H1 (cell line): Measurements from ENCODE around the gene CAPN8.

Experiments
- ASH2L ChIP-seq: fragments of 200-600, 300-600 bp; sonication (generic); IDR thresholded peaks from one replicate; pipeline ENCODE4 v1.7.1; 2017; ENCODE audit warnings: low read length
- ATF2 ChIP-seq: IDR thresholded peaks from 2 replicates; pipeline ENCODE4 v1.6.1; 2012; ENCODE audit warnings: low read length, inconsistent platforms
- BRCA1 ChIP-seq: IDR thresholded peaks from 2 replicates; pipeline ENCODE4 v1.6.1; 2012; ENCODE audit warnings: low read depth, low read length, improper control_type of control experiment
- CHD1 ChIP-seq: IDR thresholded peaks from 2 replicates; pipeline ENCODE4 v1.6.1; 2012; ENCODE audit warnings: low read depth, low read length, improper control_type of control experiment
- CREB1 ChIP-seq: IDR thresholded peaks from 2 replicates; pipeline ENCODE4 v1.6.1; 2012; ENCODE audit warnings: inconsistent platforms
- CTCF ChIP-seq, 3 experiments: IDR thresholded peaks; 1 replicate in 2 of 3; 2 replicates in 1 of 3; pipeline versions ENCODE4 v1.5.1 to v1.6.1; 2011; ENCODE audit warnings: low read length in 3 of 3, mild to moderate bottlenecking in 3 of 3, inconsistent platforms in 2 of 3, low read depth in 1 of 3, moderate library complexity in 1 of 3; ENCODE audit not compliant: insufficient read depth in 1 of 3; ENCODE audit errors: control extremely low read depth in 1 of 3
- GABPA ChIP-seq: IDR thresholded peaks from 2 replicates; pipeline ENCODE4 v1.6.1; 2011; ENCODE audit warnings: mild to moderate bottlenecking, low read length, moderate library complexity, borderline replicate concordance; ENCODE audit not compliant: insufficient read depth
- KDM5A ChIP-seq: fragments of 200-600 bp; IDR thresholded peaks from 2 replicates; pipeline ENCODE4 v1.7.1; 2012; ENCODE audit warnings: mild to moderate bottlenecking, low read length, inconsistent platforms, mixed read lengths
- RAD21 ChIP-seq, 2 experiments: IDR thresholded peaks in 1 of 2; conservative IDR thresholded peaks in 1 of 2; 2 replicates each; pipeline ENCODE4 v1.6.1; 2011; ENCODE audit warnings: low read depth in 2 of 2, low read length in 2 of 2, improper control_type of control experiment in 1 of 2, inconsistent platforms in 1 of 2, mild to moderate bottlenecking in 1 of 2, moderate library complexity in 1 of 2
- RNF2 ChIP-seq: fragments of 200-900, 300-1000 bp; sonication (generic); IDR thresholded peaks from 2 replicates; pipeline ENCODE4 v1.7.1; 2016; ENCODE audit warnings: borderline replicate concordance, low read depth, mild to moderate bottlenecking, antibody characterized with exemption, low read length; ENCODE audit not compliant: poor library complexity, severe bottlenecking; ENCODE audit errors: missing control alignments
- SUZ12 ChIP-seq: fragments of 200-600 bp; sonication (generic); IDR thresholded peaks from 2 replicates; pipeline ENCODE4 v1.6.1; 2012; ENCODE audit warnings: mild to moderate bottlenecking, inconsistent platforms, low read length, moderate library complexity, mixed read lengths
- TAF1 ChIP-seq: IDR thresholded peaks from 2 replicates; pipeline ENCODE4 v1.6.1; 2011; ENCODE audit warnings: mild to moderate bottlenecking, low read depth, low read length

DNA sequence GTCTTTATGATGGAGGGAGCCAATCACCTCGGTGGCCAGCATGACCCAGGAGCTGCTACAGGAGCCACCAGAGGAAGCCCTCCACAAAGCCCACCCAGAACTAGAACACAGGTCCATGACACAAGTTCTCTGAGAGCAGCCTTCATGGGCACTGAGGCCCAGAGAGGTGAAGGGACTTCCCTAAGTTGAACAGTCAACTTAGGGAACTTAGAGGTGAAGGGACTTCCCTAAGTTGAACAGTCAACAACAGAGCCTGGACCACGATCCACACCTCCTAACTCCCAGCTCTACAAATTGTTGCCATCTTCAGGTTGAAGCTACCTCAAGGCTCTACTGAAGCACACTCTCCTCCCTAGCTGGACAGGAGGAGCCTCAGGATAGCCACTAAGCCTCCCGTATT is 139.5 kb downstream of the CAPN8 start:
- TF ChIP-seq CTCF (IDR thresholded peaks at IDR 0.05; ENCODE audit: control extremely low read depth in 1 of 3, insufficient read depth in 1 of 3, low read depth in 1 of 3, low read length in 3 of 3) (no peak), CREB1 (no peak), ASH2L (no peak), RNF2 (no peak), CHD1 (no peak), GABPA (no peak), TAF1 (no peak), SUZ12 (no peak), KDM5A (no peak), ATF2 (no peak), BRCA1 (no peak), RAD21 (IDR thresholded peaks at IDR 0.05 in 1 of 2, conservative IDR thresholded peaks at IDR 0.05 in 1 of 2; ENCODE audit: low read depth in 2 of 2, low read length in 2 of 2) (no peak)
